Measurements from ENCODE around the gene RBP5.

DNA sequence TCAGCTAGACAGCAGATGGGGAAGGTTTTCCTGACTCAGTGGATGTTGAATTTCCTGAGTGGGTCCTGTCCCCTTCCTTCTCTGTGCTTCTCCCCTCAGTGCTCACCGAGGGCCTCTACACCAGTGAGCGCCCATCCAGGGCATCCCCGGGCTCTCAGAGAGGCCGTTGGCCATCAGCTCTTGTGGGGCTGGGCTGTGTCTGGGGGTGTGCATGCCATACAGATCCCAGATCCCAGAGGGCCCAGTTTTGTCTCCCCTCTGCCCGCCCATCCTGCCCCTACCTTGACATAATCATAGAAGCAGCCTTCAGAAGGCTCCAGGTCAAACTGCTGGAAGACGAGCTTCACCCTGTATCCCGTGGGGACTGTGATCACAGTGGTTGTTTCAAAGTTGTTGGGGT is 37.5 kb downstream of the RBP5 start:
- TF ChIP-seq CTCF (IDR thresholded peaks at IDR 0.05) (no peak), POLR2A (IDR thresholded peaks at IDR 0.05; ENCODE audit: low read depth) (no peak), POLR2AphosphoS5 (IDR thresholded peaks at IDR 0.05) (no peak)

Measured in esophagus muscularis mucosa (tissue), 3 donors.